Esophagus squamous epithelium (tissue), 5 donors: ENCODE results near the gene MUC5AC. TPM values are rescaled to one million over a fixed set of nuclear protein-coding genes. Genes with fewer than 3 reads are reported as not detected.
"Not testable (repeated sequence)": the region's sequence is repeated elsewhere in the genome, so short reads cannot be mapped to it uniquely, and the experiment has no call there.

Source experiments
- DNase-seq: peaks from one replicate; lab custom pipeline; 2025; lab: John Stamatoyannopoulos, UW
- H3K27ac ChIP-seq, 4 donors: fragments of 200-600 bp; sonication (generic); one replicate each; pipeline ENCODE4 v1.5.1; 2016 to 2019; ENCODE audit warnings: mild to moderate bottlenecking in 1 of 4
- H3K27me3 ChIP-seq, 4 donors: fragments of 200-600 bp; sonication (generic); 1 replicate in 3 of 4; 2 replicates in 1 of 4; pipeline versions ENCODE4 v1.5.1 to v1.6.0; 2017 to 2021; ENCODE audit warnings: antibody characterized with exemption in 1 of 4
- H3K36me3 ChIP-seq, 3 donors: fragments of 200-600 bp; sonication (generic); one replicate each; pipeline ENCODE4 v1.5.1; 2016 to 2019
- H3K4me1 ChIP-seq, 3 donors: fragments of 200-600 bp; sonication (generic); one replicate each; pipeline ENCODE4 v1.5.1; 2017 to 2019
- H3K4me3 ChIP-seq, 4 donors: fragments of 200-600 bp; sonication (generic); 1 replicate in 3 of 4; 2 replicates in 1 of 4; pipeline ENCODE4 v1.5.1; 2016 to 2019; ENCODE audit warnings: mild to moderate bottlenecking in 2 of 4, moderate library complexity in 1 of 4
- H3K9me3 ChIP-seq, 3 donors: fragments of 200-600 bp; sonication (generic); one replicate each; pipeline ENCODE4 v1.5.1; 2016 to 2019
- CTCF ChIP-seq, 6 experiments: fragments of 450-650 bp in 4 of 6; fragments of 200-600 bp in 2 of 6; sonication (generic) in 2 of 6; IDR thresholded peaks; one replicate each; pipeline ENCODE4 v1.5.1; 2016 to 2019; ENCODE audit warnings: antibody characterized with exemption in 6 of 6, mild to moderate bottlenecking in 4 of 6, moderate library complexity in 4 of 6
- POLR2A ChIP-seq, 4 donors: fragments of 450-650 bp; IDR thresholded peaks; one replicate each; pipeline ENCODE4 v1.6.1; 2017; ENCODE audit warnings: antibody characterized with exemption in 4 of 4, mild to moderate bottlenecking in 4 of 4, moderate library complexity in 3 of 4
- WGBS, 2 donors: methylation state at CpG; one replicate each; pipeline ENCODE4 v1.1.5; 2018; 5-methylcytosine and 5-hydroxymethylcytosine counted together
- intact Hi-C: fragments of 100-400 bp; cut with DNase I; formaldehyde crosslinking; loops from one replicate; pipeline ENCODE4 v1.15.0; 2022
- total RNA-seq, 4 donors: library from RNA; depleted of rRNA; stranded (reverse); fragments of >200 nt; gene quantifications; one replicate each; pipeline ENCODE4 v1.1.0, GENCODE V29; 2016
- donor health status: DM: yes; HTN: yes; CAD: no.

Gene MUC5AC
- total RNA-seq, 4 donors from 2014 or later: under 0.01 to 1.5 TPM; not detected in 2

- intact Hi-C loops: no loop called here
These were observed 23.7 kb downstream of the MUC5AC start for GRCh38 chr11:1181420-1181819.

GRCh38 chr11:1181853-1182535 is 24.2 kb downstream of the MUC5AC start:
- 83 to 87% methylated on average over 3 to 8 of the region's 41 CpGs for WGBS, 2 donors
- intact Hi-C loops: no loop called here
- peaks cover 0 to 48% (median 0%) of the 10 kb centered on the region in 4 donors for H3K27me3 ChIP-seq
- TF ChIP-seq CTCF (IDR thresholded peaks at IDR 0.05) (no peak), POLR2A (IDR thresholded peaks at IDR 0.05) (no peak)
- no peaks in the 10 kb centered on the region for H3K4me1 ChIP-seq
- H3K4me3 ChIP-seq: no peak overlapping the region
- no peaks in the 10 kb centered on the region for H3K36me3 ChIP-seq
- no peak overlapping the region for H3K27ac ChIP-seq
- DNase-seq: no peak
- no peaks in the 10 kb centered on the region for H3K9me3 ChIP-seq

More at GRCh38 chr11:1181420-1181819, 23.7 kb downstream of the MUC5AC start:
- no peaks in the 10 kb centered on the region for H3K9me3 ChIP-seq
- H3K27ac ChIP-seq: no peak overlapping the region
- H3K27me3 ChIP-seq: peaks cover 0 to 52% (median 0%) of the 10 kb centered on the region in 4 donors
- TF ChIP-seq POLR2A (IDR thresholded peaks at IDR 0.05): no peak
- no peak for TF ChIP-seq CTCF (IDR thresholded peaks at IDR 0.05)
- DNase-seq: no peak
- WGBS, 2 donors: 17% methylated on average over 1 of the region's 10 CpGs; no CpG with 5 or more reads in 1 of the 2 donors
- no peaks in the 10 kb centered on the region for H3K4me1 ChIP-seq
- no peaks in the 10 kb centered on the region for H3K36me3 ChIP-seq
- H3K4me3 ChIP-seq: no peak overlapping the region

GRCh38 chr11:1184139-1184538 is 26.4 kb downstream of the MUC5AC start:
- H3K27me3 ChIP-seq: peaks cover 0 to 35% (median 0%) of the 10 kb centered on the region in 4 donors
- H3K9me3 ChIP-seq, intact Hi-C loops, H3K27ac ChIP-seq, H3K4me3 ChIP-seq, H3K4me1 ChIP-seq, H3K36me3 ChIP-seq, DNase-seq: not testable (repeated sequence)
- WGBS, 2 donors: 60 to 73% methylated on average over 1 to 3 of the region's 22 CpGs

- H3K27ac ChIP-seq, H3K4me1 ChIP-seq, H3K36me3 ChIP-seq, H3K4me3 ChIP-seq, intact Hi-C loops, H3K9me3 ChIP-seq, DNase-seq: not testable (repeated sequence)
- 71 to 89% methylated on average over 1 to 7 of the region's 15 CpGs for WGBS, 2 donors
- peaks cover 0 to 44% (median 0%) of the 10 kb centered on the region in 4 donors for H3K27me3 ChIP-seq
These were observed 30.8 kb downstream of the MUC5AC start for GRCh38 chr11:1188451-1189130.

DNA sequence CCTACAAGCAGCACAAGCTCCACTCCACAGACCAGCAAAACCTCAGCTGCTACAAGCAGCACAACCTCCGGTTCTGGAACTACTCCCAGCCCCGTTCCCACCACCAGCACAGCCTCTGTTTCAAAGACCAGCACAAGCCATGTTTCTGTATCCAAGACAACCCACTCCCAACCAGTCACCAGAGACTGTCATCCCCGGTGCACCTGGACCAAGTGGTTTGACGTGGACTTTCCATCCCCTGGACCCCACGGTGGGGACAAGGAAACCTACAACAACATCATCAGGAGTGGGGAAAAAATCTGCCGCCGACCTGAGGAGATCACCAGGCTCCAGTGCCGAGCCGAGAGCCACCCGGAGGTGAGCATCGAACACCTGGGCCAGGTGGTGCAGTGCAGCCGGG is 32.1 kb downstream of the MUC5AC start:
- H3K27ac ChIP-seq, DNase-seq, H3K9me3 ChIP-seq, H3K4me3 ChIP-seq, intact Hi-C loops, H3K36me3 ChIP-seq, H3K4me1 ChIP-seq: not testable (repeated sequence)
- WGBS, 2 donors: 63 to 79% methylated on average over 2 to 4 of the region's 12 CpGs
- peaks cover 0 to 48% (median 0%) of the 10 kb centered on the region in 4 donors for H3K27me3 ChIP-seq

- DNase-seq, H3K4me3 ChIP-seq, H3K9me3 ChIP-seq, H3K27ac ChIP-seq, intact Hi-C loops, H3K4me1 ChIP-seq, H3K36me3 ChIP-seq: not testable (repeated sequence)
- 72 to 80% methylated on average over 8 to 9 of the region's 22 CpGs for WGBS, 2 donors
- peaks cover 0 to 58% (median 0%) of the 10 kb centered on the region in 4 donors for H3K27me3 ChIP-seq
These were observed 34.2 kb downstream of the MUC5AC start for GRCh38 chr11:1191786-1192470.
